Neural cell (in vitro differentiated cells): ENCODE data around the gene DCX. TPM values are rescaled to one million over a fixed set of nuclear protein-coding genes. Genes with fewer than 3 reads are reported as not detected.

Experiments
- H2AFZ ChIP-seq: fragments of 200-600, 300-800 bp; sonication (generic), shearing (Covaris generic); 2 replicates; pipeline ENCODE4 v1.6.0; 2014; ENCODE audit warnings: low read depth, mild to moderate bottlenecking, antibody characterized with exemption, low read length, moderate library complexity
- H3F3A ChIP-seq: fragments of 200-600 bp; shearing (Covaris generic); 2 replicates; pipeline ENCODE4 v1.6.1; 2016; ENCODE audit warnings: mild to moderate bottlenecking, moderate library complexity, mixed read lengths, antibody characterized with exemption, low read length; ENCODE audit not compliant: insufficient read depth, poor library complexity, severe bottlenecking
- H3K27ac ChIP-seq: fragments of 200-600, 300-800 bp; sonication (generic), shearing (Covaris generic); 2 replicates; pipeline ENCODE4 v1.5.1; 2014; ENCODE audit warnings: mild to moderate bottlenecking, low read length, moderate library complexity
- H3K27me3 ChIP-seq: fragments of 300-800, 200-600 bp; sonication (generic), shearing (Covaris generic); 2 replicates; pipeline ENCODE4 v1.6.0; 2014; ENCODE audit warnings: mild to moderate bottlenecking, low read depth, low read length, moderate library complexity; ENCODE audit not compliant: insufficient read depth
- H3K36me3 ChIP-seq: fragments of 300-800, 200-600 bp; sonication (generic), shearing (Covaris generic); 2 replicates; pipeline ENCODE4 v1.5.1; 2014; ENCODE audit warnings: mild to moderate bottlenecking, antibody characterized with exemption, low read length, moderate library complexity; ENCODE audit not compliant: insufficient read depth
- H3K4me2 ChIP-seq: fragments of 300-800, 200-600 bp; sonication (generic), shearing (Covaris generic); 2 replicates; pipeline ENCODE4 v1.6.0; 2014; ENCODE audit warnings: mild to moderate bottlenecking, low read length
- H3K4me3 ChIP-seq: fragments of 300-800, 200-600 bp; sonication (generic), shearing (Covaris generic); 2 replicates; pipeline ENCODE4 v1.5.1; 2014; ENCODE audit warnings: mild to moderate bottlenecking, low read length, moderate library complexity
- H3K79me2 ChIP-seq: fragments of 200-600 bp; shearing (Covaris generic); replicated peaks from 2 replicates; pipeline ENCODE4 v1.6.0; 2014; ENCODE audit warnings: mild to moderate bottlenecking, low read length, moderate library complexity; ENCODE audit not compliant: insufficient read depth
- H3K9ac ChIP-seq: fragments of 300-800, 200-600 bp; sonication (generic), shearing (Covaris generic); 2 replicates; pipeline ENCODE4 v1.6.1; 2016; ENCODE audit warnings: mild to moderate bottlenecking, low read length, mixed read lengths
- H3K9me2 ChIP-seq: fragments of 200-600 bp; shearing (Covaris generic); 2 replicates; pipeline ENCODE4 v1.6.1; 2016; ENCODE audit warnings: mild to moderate bottlenecking, low read length, mixed read lengths; ENCODE audit not compliant: insufficient read depth
- H3K9me3 ChIP-seq: fragments of 200-600, 300-800 bp; sonication (generic), shearing (Covaris generic); 2 replicates; pipeline ENCODE4 v1.6.1; 2016; ENCODE audit warnings: mild to moderate bottlenecking, mixed run types, low read length, moderate library complexity, mixed read lengths
- H4K20me1 ChIP-seq: fragments of 200-600 bp; shearing (Covaris generic); 2 replicates; pipeline ENCODE4 v1.6.1; 2016; ENCODE audit warnings: mild to moderate bottlenecking, mixed run types; ENCODE audit not compliant: insufficient read depth
- CTCF ChIP-seq: fragments of 450-650 bp; IDR thresholded peaks from 2 replicates; pipeline ENCODE4 v1.5.1; 2014; ENCODE audit warnings: antibody characterized with exemption, mild to moderate bottlenecking, moderate library complexity; ENCODE audit not compliant: poor library complexity, severe bottlenecking
- EP300 ChIP-seq: fragments of 450-650 bp; conservative IDR thresholded peaks from 2 replicates; pipeline ENCODE4 v1.6.1; 2014; ENCODE audit warnings: antibody characterized with exemption, mild to moderate bottlenecking, moderate library complexity; ENCODE audit not compliant: poor library complexity, severe bottlenecking
- EZH2 ChIP-seq: fragments of 200-600, 300-800 bp; shearing (Covaris generic), sonication (generic); IDR thresholded peaks from 2 replicates; pipeline ENCODE4 v1.6.1; 2014; ENCODE audit warnings: antibody characterized with exemption, low read length, borderline replicate concordance, mild to moderate bottlenecking; ENCODE audit not compliant: insufficient read depth, poor library complexity, severe bottlenecking
- MXI1 ChIP-seq: fragments of 450-650 bp; conservative IDR thresholded peaks from 2 replicates; pipeline ENCODE4 v1.6.1; 2014; ENCODE audit warnings: antibody characterized with exemption, mild to moderate bottlenecking; ENCODE audit not compliant: poor library complexity, severe bottlenecking
- POLR2AphosphoS5 ChIP-seq: IDR thresholded peaks from 2 replicates; pipeline ENCODE4 v1.6.1; 2012
- RAD21 ChIP-seq: fragments of 450-650 bp; conservative IDR thresholded peaks from 2 replicates; pipeline ENCODE4 v1.6.1; 2014; ENCODE audit warnings: antibody characterized with exemption, mild to moderate bottlenecking, moderate library complexity
- REST ChIP-seq: IDR thresholded peaks from 2 replicates; pipeline ENCODE4 v1.6.1; 2012; ENCODE audit warnings: borderline replicate concordance
- SMC3 ChIP-seq: fragments of 450-650 bp; conservative IDR thresholded peaks from 2 replicates; pipeline ENCODE4 v1.6.1; 2014; ENCODE audit warnings: antibody characterized with exemption, mild to moderate bottlenecking, moderate library complexity; ENCODE audit not compliant: poor library complexity
- TAF1 ChIP-seq: IDR thresholded peaks from 2 replicates; pipeline ENCODE4 v1.6.1; 2012; ENCODE audit warnings: low read depth
- polyA plus RNA-seq: library from polyadenylated mRNA; depleted of rRNA; stranded (reverse); fragments of >200 nt; gene quantifications from 2 replicates; pipeline ENCODE4 v1.2.3, GENCODE V29; 2014

The DCX gene
- polyA plus RNA-seq, 1 donor from 2014 or later: 180 TPM

GRCh38 chrX:111372086-111372485, 39.9 kb downstream of the DCX start:
- Histone ChIP-seq H3K36me3 (no peaks in the 10 kb centered on the region), H4K20me1 (no peaks in the 10 kb centered on the region), H3K4me2 (peak overlapping the region; percentile 39), H3K9ac (peak overlapping the region; percentile 70), H3K27me3 (no peaks in the 10 kb centered on the region), H3K4me3 (peak overlapping the region; percentile 49), H2AFZ (no peak overlapping the region), H3K27ac (peak overlapping the region; percentile 94), H3K9me2 (no peaks in the 10 kb centered on the region), H3K79me2 (peaks cover 80% of the 10 kb centered on the region), H3F3A (no peaks in the 10 kb centered on the region), H3K9me3 (no peaks in the 10 kb centered on the region)
- peak; percentile 57 for TF ChIP-seq EP300
- TF ChIP-seq RAD21: peak; percentile 35
- TF ChIP-seq REST: peak; percentile 42
- peak; percentile 24 for TF ChIP-seq SMC3
- no peak for TF ChIP-seq MXI1
- no peak for TF ChIP-seq CTCF
- peak; percentile 63 for TF ChIP-seq POLR2AphosphoS5

GRCh38 chrX:111365770-111366325, 46.1 kb downstream of the DCX start:
- H2AFZ ChIP-seq: no peak overlapping the region
- H3K36me3 ChIP-seq: no peaks in the 10 kb centered on the region
- H3F3A ChIP-seq: no peaks in the 10 kb centered on the region
- H4K20me1 ChIP-seq: no peaks in the 10 kb centered on the region
- TF ChIP-seq TAF1 (no peak), SMC3 (no peak), RAD21 (no peak), REST (no peak), MXI1 (no peak), EP300 (no peak), EZH2 (no peak), POLR2AphosphoS5 (no peak), CTCF (no peak)
- H3K79me2 ChIP-seq: peaks cover 55% of the 10 kb centered on the region
- no peak overlapping the region for H3K4me2 ChIP-seq
- H3K4me3 ChIP-seq: no peak overlapping the region
- no peaks in the 10 kb centered on the region for H3K27me3 ChIP-seq
- no peaks in the 10 kb centered on the region for H3K9me3 ChIP-seq
- no peak overlapping the region for H3K9ac ChIP-seq
- H3K9me2 ChIP-seq: no peaks in the 10 kb centered on the region
- H3K27ac ChIP-seq: peak overlapping the region; percentile 8
